CD8-positive, alpha-beta memory T cell (primary cell): ENCODE measurements around the gene SNU13. TPM values are rescaled to one million over a fixed set of nuclear protein-coding genes. Genes with fewer than 3 reads are reported as not detected.

Experiments
- CTCF ChIA-PET: fragments of 350-600 bp; sonication (Branson Sonifier 250); formaldehyde crosslinking; loops from one replicate; lab custom pipeline; 2021; ENCODE audit warnings: antibody characterized with exemption; lab: Charles Lee
- POLR2A ChIA-PET: fragments of 350-600 bp; sonication (Branson Sonifier 250); formaldehyde crosslinking; loops from one replicate; lab custom pipeline; 2021; ENCODE audit warnings: antibody characterized with exemption; lab: Charles Lee
- DNase-seq, 5 donors: peaks; one replicate each; pipeline versions ENCODE4 v3.0.0 to v3.0.0-alpha.2; 2020 to 2022; ENCODE audit warnings: mixed read lengths in 1 of 5
- H3K27ac ChIP-seq: one replicate; pipeline ENCODE4 v1.7.0; 2013; ENCODE audit warnings: low read depth, mild to moderate bottlenecking, low read length, moderate library complexity
- H3K27me3 ChIP-seq: 2 replicates; pipeline ENCODE4 v1.7.0; 2013; ENCODE audit warnings: low read length, mild to moderate bottlenecking; ENCODE audit not compliant: insufficient read depth, poor library complexity, severe bottlenecking
- H3K36me3 ChIP-seq: 2 replicates; pipeline ENCODE4 v1.7.0; 2013; ENCODE audit warnings: mild to moderate bottlenecking, low read length, moderate library complexity; ENCODE audit not compliant: insufficient read depth
- H3K4me1 ChIP-seq: 2 replicates; pipeline ENCODE4 v1.7.0; 2013; ENCODE audit warnings: mild to moderate bottlenecking, low read length, moderate library complexity; ENCODE audit not compliant: insufficient read depth
- H3K4me3 ChIP-seq: 2 replicates; pipeline ENCODE4 v1.7.0; 2013; ENCODE audit warnings: mild to moderate bottlenecking, low read length
- H3K9me3 ChIP-seq: 2 replicates; pipeline ENCODE4 v1.7.0; 2013; ENCODE audit warnings: mild to moderate bottlenecking, low read length
- H3K27ac Mint-ChIP-seq, 8 donors: one replicate each; pipeline ENCODE4 v1.8.0; 2020 to 2021; ENCODE audit warnings: mixed read lengths in 8 of 8, mild to moderate bottlenecking in 6 of 8, inconsistent platforms in 3 of 8, moderate library complexity in 3 of 8
- H3K27me3 Mint-ChIP-seq, 2 donors: one replicate each; pipeline ENCODE4 v1.8.0; 2020 to 2021; ENCODE audit warnings: mixed read lengths in 2 of 2, mild to moderate bottlenecking in 1 of 2, moderate library complexity in 1 of 2
- H3K36me3 Mint-ChIP-seq, 3 donors: one replicate each; pipeline ENCODE4 v1.8.0; 2020 to 2021; ENCODE audit warnings: mixed read lengths in 3 of 3, inconsistent platforms in 1 of 3, mild to moderate bottlenecking in 1 of 3
- H3K4me1 Mint-ChIP-seq, 3 donors: one replicate each; pipeline ENCODE4 v1.8.0; 2020 to 2021; ENCODE audit warnings: mixed read lengths in 3 of 3, inconsistent platforms in 1 of 3, mild to moderate bottlenecking in 1 of 3
- H3K4me3 Mint-ChIP-seq, 7 donors: one replicate each; pipeline ENCODE4 v1.8.0; 2020 to 2021; ENCODE audit warnings: mixed read lengths in 7 of 7, mild to moderate bottlenecking in 6 of 7, moderate library complexity in 4 of 7, inconsistent platforms in 2 of 7
- H3K9me3 Mint-ChIP-seq, 5 donors: one replicate each; pipeline ENCODE4 v1.8.0; 2020 to 2022; ENCODE audit warnings: mixed read lengths in 5 of 5, mild to moderate bottlenecking in 3 of 5, moderate library complexity in 2 of 5, inconsistent platforms in 1 of 5
- polyA plus RNA-seq: library from polyadenylated mRNA; unstranded; fragments of 300-500 nt; fragmentation: Illumina TruSeq; gene quantifications from one replicate; pipeline ENCODE4 v1.2.3, GENCODE V29; 2021
- total RNA-seq, 2 experiments: library from RNA; stranded (reverse); gene quantifications; one replicate each; pipeline ENCODE4 v1.2.3, GENCODE V29; 2021

The SNU13 gene
- total and polyA plus RNA-seq, 3 experiments from 2014 or later: 270 to 324 (median 315) TPM

GRCh38 chr22:41656556-41656955 lies 32.1 kb downstream of the SNU13 start:
- H3K4me1 Mint-ChIP-seq: no peaks in the 10 kb centered on the region
- POLR2A ChIA-PET: interaction anchor here (0.5 to 0.9 kb wide), 2 partner anchors 11 to 233 kb away, joined by 3 to 4 read pairs; no protein-coding TSS in a partner anchor
- Histone ChIP-seq H3K36me3 (peaks cover 72% of the 10 kb centered on the region), H3K9me3 (no peaks in the 10 kb centered on the region), H3K27ac (no peak overlapping the region), H3K4me1 (no peaks in the 10 kb centered on the region), H3K27me3 (no peaks in the 10 kb centered on the region), H3K4me3 (no peak overlapping the region)
- DNase-seq: no peak
- H3K36me3 Mint-ChIP-seq: peaks cover 13 to 92% (median 18%) of the 10 kb centered on the region in 3 donors
- H3K27me3 Mint-ChIP-seq: no peaks in the 10 kb centered on the region
- H3K4me3 Mint-ChIP-seq: peak overlapping the region in 1 of 7 donors; percentile 36
- peaks cover 0 to 1% (median 0%) of the 10 kb centered on the region in 5 donors for H3K9me3 Mint-ChIP-seq
- CTCF ChIA-PET: interaction anchor here (1.9 to 3.1 kb wide), 2 partner anchors 10 to 41 kb away, joined by 6 to 12 read pairs; no protein-coding TSS in a partner anchor
- peak overlapping the region in 2 of 8 donors; percentile 23 to 30 for H3K27ac Mint-ChIP-seq

GRCh38 chr22:41654322-41654721 lies 34.3 kb downstream of the SNU13 start:
- peaks cover 4 to 88% (median 10%) of the 10 kb centered on the region in 3 donors for H3K36me3 Mint-ChIP-seq
- Histone ChIP-seq H3K4me3 (no peak overlapping the region), H3K4me1 (no peaks in the 10 kb centered on the region), H3K36me3 (peaks cover 59% of the 10 kb centered on the region), H3K27ac (no peak overlapping the region), H3K9me3 (no peaks in the 10 kb centered on the region), H3K27me3 (no peaks in the 10 kb centered on the region)
- no peaks in the 10 kb centered on the region for H3K27me3 Mint-ChIP-seq
- no peak overlapping the region for H3K4me3 Mint-ChIP-seq
- no peaks in the 10 kb centered on the region for H3K9me3 Mint-ChIP-seq
- no peak overlapping the region for H3K27ac Mint-ChIP-seq
- CTCF ChIA-PET: interaction anchor here (1.5 kb wide), 1 partner anchor 13 kb away, joined by 7 read pairs; no protein-coding TSS in a partner anchor
- H3K4me1 Mint-ChIP-seq: peaks cover 0 to 4% (median 0%) of the 10 kb centered on the region in 3 donors
- DNase-seq: no peak
- POLR2A ChIA-PET: interaction anchor here (0.6 to 0.9 kb wide), 2 partner anchors 12 to 598 kb away, joined by 3 read pairs; no protein-coding TSS in a partner anchor

- peaks cover 0 to 14% (median 0%) of the 10 kb centered on the region in 3 donors for H3K4me1 Mint-ChIP-seq
- no peaks in the 10 kb centered on the region for H3K4me1 ChIP-seq
- POLR2A ChIA-PET: interaction anchor here (0.8 kb wide), 1 partner anchor 27 kb away, joined by 3 read pairs; no protein-coding TSS in a partner anchor
- H3K36me3 Mint-ChIP-seq: peaks cover 7 to 82% (median 10%) of the 10 kb centered on the region in 3 donors
- no peaks in the 10 kb centered on the region for H3K9me3 ChIP-seq
- no peak overlapping the region for H3K4me3 Mint-ChIP-seq
- DNase-seq: no peak
- no peak overlapping the region for H3K27ac ChIP-seq
- no peaks in the 10 kb centered on the region for H3K27me3 Mint-ChIP-seq
- H3K27ac Mint-ChIP-seq: peak overlapping the region in 1 of 8 donors; percentile 39
- no peak overlapping the region for H3K4me3 ChIP-seq
- H3K9me3 Mint-ChIP-seq: no peaks in the 10 kb centered on the region
- no peaks in the 10 kb centered on the region for H3K27me3 ChIP-seq
- CTCF ChIA-PET: interaction anchor here (0.8 to 1.0 kb wide), 2 partner anchors 16 to 46 kb away, joined by 3 to 4 read pairs; no protein-coding TSS in a partner anchor
- peaks cover 50% of the 10 kb centered on the region for H3K36me3 ChIP-seq
Measured at GRCh38 chr22:41650821-41651220, 37.8 kb downstream of the SNU13 start.

DNA sequence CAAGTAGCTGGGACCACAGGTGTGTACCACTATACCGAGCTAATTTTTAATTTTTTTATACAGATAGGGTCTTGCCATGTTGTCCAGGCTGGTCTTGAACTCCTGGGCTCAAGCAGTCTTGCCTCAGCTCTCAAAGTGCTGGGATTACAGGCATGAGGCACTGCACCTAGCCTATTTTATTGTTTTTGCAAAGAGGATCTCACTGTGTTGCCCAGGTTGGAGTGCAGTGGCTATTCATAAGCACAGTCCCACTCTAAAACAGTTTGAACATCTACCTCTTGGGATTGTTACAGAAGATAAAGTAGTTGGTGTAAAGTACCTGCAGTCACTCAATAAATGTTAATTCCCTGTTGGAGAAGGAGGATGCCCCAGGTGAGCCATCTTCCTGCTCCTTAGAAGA lies 38.4 kb downstream of the SNU13 start:
- no peaks in the 10 kb centered on the region for H3K9me3 Mint-ChIP-seq
- Histone ChIP-seq H3K36me3 (peaks cover 48% of the 10 kb centered on the region), H3K4me3 (no peak overlapping the region), H3K4me1 (no peaks in the 10 kb centered on the region), H3K9me3 (no peaks in the 10 kb centered on the region), H3K27me3 (no peaks in the 10 kb centered on the region), H3K27ac (no peak overlapping the region)
- no peak overlapping the region for H3K4me3 Mint-ChIP-seq
- DNase-seq: no peak
- peaks cover 5 to 79% (median 10%) of the 10 kb centered on the region in 3 donors for H3K36me3 Mint-ChIP-seq
- ChIA-PET POLR2A (no interaction called here), CTCF (no interaction called here)
- peaks cover 0 to 14% (median 0%) of the 10 kb centered on the region in 3 donors for H3K4me1 Mint-ChIP-seq
- peak overlapping the region in 1 of 8 donors; percentile 39 for H3K27ac Mint-ChIP-seq
- no peaks in the 10 kb centered on the region for H3K27me3 Mint-ChIP-seq

DNA sequence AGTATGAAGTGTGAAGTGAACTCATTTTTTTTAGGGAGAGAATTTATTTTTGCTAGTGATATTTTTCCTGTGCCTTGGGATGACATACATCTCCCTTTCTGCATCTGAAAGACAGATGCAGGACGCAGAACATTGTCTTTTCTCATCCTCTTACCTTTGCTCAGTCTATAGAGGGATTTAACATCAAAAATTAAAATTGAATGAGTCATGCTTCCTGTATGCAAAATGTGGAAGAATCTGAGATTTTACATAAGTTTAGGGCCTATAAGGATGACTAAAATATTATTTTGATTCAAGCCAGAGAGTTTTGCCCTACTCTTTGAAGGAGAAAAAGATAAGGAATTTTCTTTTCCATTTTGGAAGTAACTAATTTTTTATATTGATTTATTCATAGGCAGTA lies 40.2 kb downstream of the SNU13 start:
- Histone ChIP-seq H3K9me3 (no peaks in the 10 kb centered on the region), H3K36me3 (peaks cover 30% of the 10 kb centered on the region), H3K4me1 (no peaks in the 10 kb centered on the region), H3K4me3 (no peak overlapping the region), H3K27me3 (no peaks in the 10 kb centered on the region), H3K27ac (no peak overlapping the region)
- DNase-seq: no peak
- ChIA-PET POLR2A (no interaction called here), CTCF (interaction anchor here (1.7 kb wide), 1 partner anchor 19 kb away, joined by 7 read pairs; no protein-coding TSS in a partner anchor)
- Mint-ChIP-seq H3K36me3 (peaks cover 8 to 69% (median 10%) of the 10 kb centered on the region in 3 donors), H3K4me3 (no peak overlapping the region), H3K27me3 (no peaks in the 10 kb centered on the region), H3K9me3 (no peaks in the 10 kb centered on the region), H3K27ac (peak overlapping the region in 4 of 8 donors; percentile 10 to 74 (median 42)), H3K4me1 (peaks cover 0 to 14% (median 0%) of the 10 kb centered on the region in 3 donors)

DNA sequence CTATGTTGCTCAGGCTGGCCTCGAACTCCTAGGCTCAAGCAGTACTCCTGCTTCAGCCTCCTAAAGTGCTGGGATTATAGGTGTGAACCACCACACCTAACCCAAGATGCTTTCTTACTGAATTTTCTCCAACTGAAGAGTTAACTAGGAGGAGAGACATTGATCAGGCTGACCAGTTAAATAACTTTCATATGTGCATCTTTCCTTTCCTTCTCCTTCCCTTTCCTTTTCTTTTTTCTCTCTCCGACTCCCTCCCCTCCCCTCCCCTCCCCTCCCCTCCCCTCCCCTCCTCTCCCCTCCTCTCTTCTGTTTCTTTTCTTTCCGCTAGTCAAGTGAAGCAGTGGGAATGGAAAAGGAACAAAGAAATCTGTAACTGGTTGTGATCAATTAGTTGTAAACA lies 40.9 kb downstream of the SNU13 start:
- peaks cover 0 to 14% (median 0%) of the 10 kb centered on the region in 3 donors for H3K4me1 Mint-ChIP-seq
- ChIA-PET POLR2A (no interaction called here), CTCF (no interaction called here)

DNA sequence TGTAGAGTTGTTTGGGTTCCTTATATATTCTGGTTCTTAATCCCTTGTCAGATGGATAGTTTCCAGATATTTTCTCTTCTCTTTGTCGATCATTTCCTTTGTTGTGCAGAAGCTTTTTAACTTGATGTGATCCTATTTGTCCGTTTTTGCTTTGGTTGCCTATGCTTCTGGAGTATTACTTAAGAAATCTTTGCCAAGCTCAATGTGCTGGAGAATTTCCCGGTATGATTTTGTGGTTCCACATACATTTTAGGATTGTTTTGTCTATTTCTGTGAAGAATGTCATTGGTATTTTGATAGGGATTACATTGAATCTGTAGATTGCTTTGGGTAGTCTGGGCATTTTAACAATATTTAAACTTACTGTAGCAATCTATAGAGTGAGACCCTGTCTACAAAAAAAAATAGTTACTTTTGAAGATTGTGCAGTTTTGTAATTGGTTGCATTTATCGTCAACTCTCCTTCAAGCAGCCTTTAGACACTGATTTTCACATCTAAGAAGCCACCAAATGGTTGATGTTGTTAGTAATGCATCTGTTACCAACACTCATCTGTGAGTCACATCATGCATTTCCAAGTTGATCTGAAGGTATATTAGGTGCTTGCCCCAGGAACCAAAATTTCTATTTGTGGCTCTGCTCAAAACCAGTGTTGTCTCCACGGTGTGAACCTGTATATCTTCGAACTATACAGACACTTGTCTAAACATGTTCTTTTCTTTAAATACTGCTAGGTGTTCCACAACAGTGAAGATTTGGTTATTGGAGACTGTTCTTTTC lies 46.1 kb downstream of the SNU13 start:
- CTCF ChIA-PET: no interaction called here
- Histone ChIP-seq H3K4me3 (no peak overlapping the region), H3K4me1 (no peaks in the 10 kb centered on the region), H3K36me3 (peaks cover 33% of the 10 kb centered on the region), H3K27me3 (no peaks in the 10 kb centered on the region), H3K27ac (no peak overlapping the region), H3K9me3 (no peaks in the 10 kb centered on the region)
- DNase-seq: no peak
- Mint-ChIP-seq H3K9me3 (no peaks in the 10 kb centered on the region), H3K27ac (peak overlapping the region in 1 of 8 donors; percentile 68), H3K36me3 (peaks cover 8 to 68% (median 17%) of the 10 kb centered on the region in 3 donors), H3K4me1 (peaks cover 2 to 13% (median 11%) of the 10 kb centered on the region in 3 donors), H3K4me3 (no peak overlapping the region), H3K27me3 (no peaks in the 10 kb centered on the region)
- POLR2A ChIA-PET: no interaction called here

More for the DNA sequence above, 40.9 kb downstream of the SNU13 start:
- H3K4me3 ChIP-seq: no peak overlapping the region
- H3K9me3 Mint-ChIP-seq: no peaks in the 10 kb centered on the region
- no peak for DNase-seq
- no peaks in the 10 kb centered on the region for H3K27me3 ChIP-seq
- H3K27ac ChIP-seq: no peak overlapping the region
- H3K36me3 Mint-ChIP-seq: peaks cover 8 to 69% (median 10%) of the 10 kb centered on the region in 3 donors
- peak overlapping the region in 1 of 8 donors; percentile 27 for H3K27ac Mint-ChIP-seq
- no peak overlapping the region for H3K4me3 Mint-ChIP-seq
- H3K9me3 ChIP-seq: no peaks in the 10 kb centered on the region
- H3K27me3 Mint-ChIP-seq: no peaks in the 10 kb centered on the region
- peaks cover 26% of the 10 kb centered on the region for H3K36me3 ChIP-seq
- H3K4me1 ChIP-seq: no peaks in the 10 kb centered on the region

DNA sequence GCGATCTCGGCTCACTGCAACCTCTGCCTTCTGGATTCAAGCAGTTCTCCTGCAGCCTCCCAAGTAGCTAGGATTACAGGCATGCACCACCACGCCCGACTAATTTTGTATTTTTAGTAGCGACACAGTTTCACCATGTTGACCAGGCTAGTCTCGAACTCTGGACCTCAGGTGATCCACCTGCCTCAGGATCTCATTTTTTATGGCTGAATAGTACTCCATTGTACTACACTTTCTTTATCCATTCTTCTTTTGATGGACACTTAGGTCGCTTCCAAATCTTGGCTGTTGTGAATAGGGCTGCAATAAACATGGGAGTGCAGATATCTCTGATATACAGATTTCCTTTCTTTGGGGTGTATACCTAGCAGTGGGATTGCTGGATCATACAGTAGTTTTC lies 46.8 kb downstream of the SNU13 start:
- H3K4me1 Mint-ChIP-seq: peaks cover 2 to 13% (median 11%) of the 10 kb centered on the region in 3 donors
- no peak for DNase-seq
- Histone ChIP-seq H3K36me3 (peaks cover 38% of the 10 kb centered on the region), H3K27me3 (no peaks in the 10 kb centered on the region), H3K4me1 (no peaks in the 10 kb centered on the region), H3K4me3 (no peak overlapping the region), H3K27ac (no peak overlapping the region), H3K9me3 (no peaks in the 10 kb centered on the region)
- no peak overlapping the region for H3K27ac Mint-ChIP-seq
- H3K36me3 Mint-ChIP-seq: peaks cover 8 to 69% (median 17%) of the 10 kb centered on the region in 3 donors
- CTCF ChIA-PET: no interaction called here
- H3K27me3 Mint-ChIP-seq: no peaks in the 10 kb centered on the region
- H3K4me3 Mint-ChIP-seq: no peak overlapping the region
- POLR2A ChIA-PET: no interaction called here
- H3K9me3 Mint-ChIP-seq: no peaks in the 10 kb centered on the region
